Measurements from ENCODE around the gene TBC1D23.
"Not testable (repeated sequence)": the region's sequence is repeated elsewhere in the genome, so short reads cannot be mapped to it uniquely, and the experiment has no call there.

Gene TBC1D23

DNA sequence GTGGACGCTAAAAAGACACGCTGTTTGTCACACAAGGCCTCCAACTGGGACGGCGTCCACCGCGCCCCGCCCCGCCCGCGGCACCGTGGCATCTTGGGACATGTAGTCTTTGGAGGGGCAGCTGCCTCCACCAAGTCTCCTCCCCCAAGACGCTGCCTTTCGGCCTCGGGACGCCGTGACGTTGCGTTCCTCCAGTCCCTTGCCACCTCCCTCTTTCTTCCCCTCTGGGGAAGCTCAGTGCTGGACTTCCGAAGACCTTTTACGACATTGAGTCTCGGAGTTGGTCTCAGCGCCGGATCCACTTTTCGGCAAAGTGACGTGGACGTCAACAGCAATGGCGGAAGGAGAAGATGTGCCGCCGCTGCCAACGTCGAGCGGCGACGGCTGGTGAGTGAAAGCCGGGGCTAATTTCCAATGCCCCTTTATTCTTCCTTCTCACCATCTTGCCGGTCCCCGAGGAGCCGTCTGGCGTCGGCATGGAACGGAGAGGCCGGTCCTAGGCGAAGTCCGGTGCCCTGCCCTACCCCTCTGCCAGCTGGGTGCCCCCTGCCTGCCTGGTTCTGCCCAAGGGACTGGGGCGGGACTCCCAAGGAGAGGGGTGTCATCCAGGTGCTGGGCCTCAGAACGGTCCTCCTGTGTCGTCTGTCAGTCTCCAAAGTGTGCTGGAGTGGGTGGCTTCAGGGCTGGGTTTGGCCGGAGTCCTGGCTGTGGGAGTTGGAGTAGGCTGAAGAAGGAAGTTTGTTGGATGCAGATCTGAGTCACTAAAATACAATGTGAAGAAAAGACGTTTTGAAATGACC, at the start of gene TBC1D23:
TSS of gene TBC1D23 (plus strand) at position 308 of the 800 bp plus-strand sequence. CDS start at position 335, 27 bp downstream.
- Mint-ChIP-seq H3K27me3 (no peaks in the 10 kb centered on the region), H3K4me3 (peak within 1 kb of the TSS; percentile 93 to 97), H3K27ac (peak within 1 kb of the TSS; percentile 100), H3K9me3 (no peaks in the 10 kb centered on the region), H3K4me1 (peaks cover 27 to 48% of the 10 kb centered on the region in 2 donors), H3K36me3 (peaks cover 0 to 3% of the 10 kb centered on the region in 2 donors)
- ATAC-seq (replicated peaks), result peak; percentile 99 to 100
- DNase-seq, result peak; percentile 99

DNA sequence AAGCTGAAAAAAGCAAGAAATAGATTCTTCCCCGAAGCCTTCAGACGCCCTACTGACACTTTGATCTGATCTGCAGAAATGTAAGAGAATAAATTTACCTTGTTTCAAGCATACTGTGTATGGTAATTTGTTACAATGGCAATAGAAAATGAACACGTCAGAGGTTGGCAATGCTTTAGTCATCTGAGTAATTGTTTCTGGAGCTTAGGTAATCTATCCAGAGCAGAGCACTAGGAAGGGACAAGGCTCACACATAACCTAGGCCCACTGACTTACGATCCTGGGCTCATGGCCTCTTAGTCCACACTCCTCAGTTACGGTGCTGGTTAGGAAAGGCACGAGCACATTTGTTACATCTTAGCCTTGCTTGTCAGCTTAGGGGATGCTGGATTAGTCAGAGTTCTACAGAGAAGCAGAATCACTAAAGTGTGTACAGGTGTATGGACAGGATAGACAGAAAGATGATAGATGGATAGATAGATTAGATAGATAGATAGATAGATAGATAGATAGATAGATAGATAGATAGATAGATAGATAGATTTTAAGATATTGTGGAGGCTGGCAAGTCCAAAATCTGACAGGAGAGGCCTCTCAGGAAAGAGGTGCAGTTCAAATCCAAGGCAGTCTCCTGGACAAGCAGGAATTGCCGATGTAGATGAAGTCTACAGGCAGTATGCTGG, 46.8 kb upstream of the TBC1D23 start:
- no peak for ATAC-seq (replicated peaks)
- Mint-ChIP-seq H3K4me3 (no peak overlapping the region), H3K9me3 (peaks cover 2 to 4% of the 10 kb centered on the region in 2 donors), H3K27me3 (peaks cover 0 to 3% of the 10 kb centered on the region in 2 donors), H3K4me1 (peaks cover 7 to 11% of the 10 kb centered on the region in 2 donors), H3K27ac (no peak overlapping the region), H3K36me3 (peaks cover 0 to 4% of the 10 kb centered on the region in 2 donors)
- DNase-seq, result no peak

DNA sequence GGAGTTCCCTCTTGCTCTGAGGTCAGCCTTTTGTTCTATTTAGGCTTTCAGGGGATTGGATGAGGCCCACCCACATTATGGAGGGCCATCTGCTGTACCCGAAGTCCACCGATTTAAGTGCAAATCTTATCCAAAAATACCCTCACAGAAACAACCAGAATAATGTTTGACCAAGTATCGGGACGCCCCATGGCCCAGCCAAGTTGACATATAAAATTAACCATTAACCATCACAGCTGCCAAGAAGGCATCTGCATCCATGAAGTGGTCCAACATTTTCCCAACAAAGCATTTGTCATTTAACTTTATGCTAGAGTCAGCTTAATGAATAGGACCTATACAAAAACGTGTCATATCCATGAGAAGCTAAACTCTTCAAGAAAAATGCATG, 46.2 kb upstream of the TBC1D23 start:
- no peak overlapping the region for H3K4me3 Mint-ChIP-seq
- H3K27me3 Mint-ChIP-seq, result peaks cover 0 to 3% of the 10 kb centered on the region in 2 donors
- DNase-seq (no peak), ATAC-seq (replicated peaks) (no peak)
- H3K36me3 Mint-ChIP-seq, result peaks cover 0 to 4% of the 10 kb centered on the region in 2 donors
- H3K27ac Mint-ChIP-seq, result no peak overlapping the region
- H3K9me3 Mint-ChIP-seq, result peaks cover 5 to 8% of the 10 kb centered on the region in 2 donors
- peaks cover 7 to 11% of the 10 kb centered on the region in 2 donors for H3K4me1 Mint-ChIP-seq

DNA sequence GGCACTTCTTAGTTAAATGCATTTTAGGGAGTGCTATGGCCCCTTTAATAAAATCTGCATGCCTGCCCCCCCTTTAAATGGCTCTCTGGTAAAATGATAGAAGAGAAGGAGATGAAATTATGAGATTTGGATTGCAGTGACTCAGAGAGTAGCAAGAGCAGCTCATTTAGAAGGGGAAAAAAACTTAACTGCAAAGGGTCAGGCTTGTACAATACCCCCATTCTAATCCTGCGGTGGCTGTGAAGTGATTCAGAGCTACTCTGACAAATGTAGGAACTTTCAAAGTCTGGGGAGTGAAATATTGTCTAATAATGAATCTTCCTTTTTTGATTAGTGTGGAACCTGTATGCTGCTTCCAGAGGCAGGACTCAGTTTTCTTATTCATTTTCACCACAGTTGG, 44.1 kb upstream of the TBC1D23 start:
- H3K36me3 Mint-ChIP-seq, result peaks cover 0 to 4% of the 10 kb centered on the region in 2 donors

DNA sequence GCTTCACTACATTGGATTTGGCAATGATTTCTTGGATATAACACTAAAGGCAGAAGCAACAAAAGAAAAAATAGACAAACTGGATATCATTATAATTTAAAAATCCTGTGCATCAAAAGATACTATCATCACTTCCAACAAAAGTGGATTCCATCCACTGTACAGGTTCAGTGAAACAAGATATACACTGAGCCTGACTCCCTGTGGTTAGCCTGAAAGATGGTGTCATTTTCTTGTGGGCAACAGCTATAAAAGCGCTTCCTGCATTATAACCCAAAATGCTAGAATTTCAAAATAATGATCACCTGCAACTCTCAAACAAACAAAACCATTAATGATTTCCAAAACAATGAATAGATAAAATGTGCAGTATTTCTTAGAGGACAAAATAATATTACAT, 39.6 kb upstream of the TBC1D23 start:
- Mint-ChIP-seq H3K27me3 (peaks cover 0 to 3% of the 10 kb centered on the region in 2 donors), H3K27ac (no peak overlapping the region), H3K4me3 (no peak overlapping the region), H3K9me3 (peaks cover 8 to 10% of the 10 kb centered on the region in 2 donors), H3K4me1 (no peaks in the 10 kb centered on the region), H3K36me3 (peaks cover 0 to 4% of the 10 kb centered on the region in 2 donors)
- DNase-seq (no peak), ATAC-seq (replicated peaks) (no peak)

More for the DNA sequence above, 44.1 kb upstream of the TBC1D23 start:
- H3K4me1 Mint-ChIP-seq, result no peaks in the 10 kb centered on the region
- H3K4me3 Mint-ChIP-seq, result no peak overlapping the region
- no peak for DNase-seq
- peaks cover 0 to 3% of the 10 kb centered on the region in 2 donors for H3K27me3 Mint-ChIP-seq
- peaks cover 8% of the 10 kb centered on the region in 2 donors for H3K9me3 Mint-ChIP-seq
- H3K27ac Mint-ChIP-seq, result no peak overlapping the region
- ATAC-seq (replicated peaks), result no peak

DNA sequence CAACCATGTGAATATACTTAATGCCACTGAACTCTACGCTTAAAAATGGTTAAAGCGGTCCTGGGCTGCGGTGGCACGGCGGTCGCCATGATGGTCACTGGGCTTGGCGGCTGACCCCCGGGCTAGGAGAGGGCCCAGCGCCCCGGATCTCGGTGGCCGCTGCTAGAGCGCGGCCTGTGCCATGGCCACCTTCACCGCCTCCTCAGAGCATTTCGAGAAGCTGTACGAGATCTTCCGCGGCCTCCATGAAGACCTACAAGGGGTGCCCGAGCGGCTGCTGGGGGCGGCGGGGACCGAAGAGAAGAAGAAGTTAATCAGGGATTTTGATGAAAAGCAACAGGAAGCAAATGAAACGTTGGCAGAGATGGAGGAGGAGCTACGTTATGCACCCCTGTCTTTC, 35.6 kb upstream of the TBC1D23 start:
- DNase-seq, result no peak
- no peak for ATAC-seq (replicated peaks)
- H3K9me3 Mint-ChIP-seq, result peaks cover 4 to 5% of the 10 kb centered on the region in 2 donors
- no peaks in the 10 kb centered on the region for H3K36me3 Mint-ChIP-seq
- H3K4me3 Mint-ChIP-seq, result no peak overlapping the region
- H3K27ac Mint-ChIP-seq, result no peak overlapping the region
- H3K4me1 Mint-ChIP-seq, result no peaks in the 10 kb centered on the region
- peaks cover 0 to 4% of the 10 kb centered on the region in 2 donors for H3K27me3 Mint-ChIP-seq

DNA sequence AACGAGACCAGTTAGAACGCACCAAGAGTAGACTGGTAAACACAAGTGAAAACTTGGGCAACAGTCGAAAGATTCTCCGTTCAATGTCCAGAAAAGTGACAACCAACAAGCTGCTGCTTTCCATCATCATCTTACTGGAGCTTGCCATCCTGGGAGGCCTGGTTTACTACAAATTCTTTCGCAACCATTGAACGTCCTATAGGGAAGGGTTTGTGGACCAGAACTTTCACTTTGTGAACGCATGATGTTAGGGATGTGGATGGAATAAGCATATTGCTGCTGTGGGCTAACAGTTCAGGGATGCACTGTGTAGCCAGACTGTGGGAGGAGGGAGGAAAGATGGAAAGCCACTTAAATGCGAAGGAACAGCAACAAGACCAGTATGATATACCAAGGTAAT, 34.9 kb upstream of the TBC1D23 start:
- Mint-ChIP-seq H3K4me3 (no peak overlapping the region), H3K36me3 (no peaks in the 10 kb centered on the region), H3K27me3 (peaks cover 0 to 4% of the 10 kb centered on the region in 2 donors), H3K27ac (no peak overlapping the region), H3K9me3 (peaks cover 2 to 4% of the 10 kb centered on the region in 2 donors), H3K4me1 (no peaks in the 10 kb centered on the region)
- ATAC-seq (replicated peaks) (no peak), DNase-seq (no peak)

DNA sequence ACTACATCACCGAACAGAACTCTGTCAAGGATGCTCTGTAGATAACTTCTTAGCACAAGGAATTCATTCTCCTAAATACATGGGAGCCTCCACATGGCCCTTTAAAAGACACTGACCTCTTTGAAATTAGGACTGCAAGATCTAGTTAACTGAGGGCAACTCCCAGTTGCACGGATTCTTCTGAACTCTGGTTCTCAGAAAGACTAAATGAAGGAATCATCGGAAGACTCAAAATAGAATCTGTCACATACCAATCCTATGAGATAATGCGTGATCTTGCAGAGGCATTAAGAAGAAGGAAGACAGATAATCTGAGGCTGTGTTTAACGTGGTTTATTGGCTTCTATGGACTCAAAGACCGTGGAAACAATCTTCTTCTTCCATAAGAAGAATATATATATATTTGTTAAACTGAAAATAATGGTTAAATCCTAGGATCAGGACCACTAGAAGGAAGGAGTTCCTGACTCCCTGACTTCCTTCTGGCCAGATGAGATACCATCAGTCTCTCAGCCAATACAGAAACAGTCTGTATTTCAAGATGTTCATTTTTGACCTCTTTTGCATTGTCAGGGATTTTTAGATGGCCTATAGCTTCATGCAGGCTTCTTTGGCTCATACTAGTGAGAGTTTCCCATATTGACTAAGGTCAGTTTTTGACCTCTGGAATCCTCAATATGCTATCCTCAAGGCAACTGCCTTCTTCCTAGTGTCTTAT, 33.9 kb upstream of the TBC1D23 start:
- Mint-ChIP-seq H3K27ac (no peak overlapping the region), H3K27me3 (peaks cover 0 to 4% of the 10 kb centered on the region in 2 donors), H3K9me3 (peaks cover 2 to 4% of the 10 kb centered on the region in 2 donors), H3K4me3 (no peak overlapping the region), H3K4me1 (no peaks in the 10 kb centered on the region), H3K36me3 (no peaks in the 10 kb centered on the region)
- no peak for ATAC-seq (replicated peaks)
- DNase-seq, result no peak

DNA sequence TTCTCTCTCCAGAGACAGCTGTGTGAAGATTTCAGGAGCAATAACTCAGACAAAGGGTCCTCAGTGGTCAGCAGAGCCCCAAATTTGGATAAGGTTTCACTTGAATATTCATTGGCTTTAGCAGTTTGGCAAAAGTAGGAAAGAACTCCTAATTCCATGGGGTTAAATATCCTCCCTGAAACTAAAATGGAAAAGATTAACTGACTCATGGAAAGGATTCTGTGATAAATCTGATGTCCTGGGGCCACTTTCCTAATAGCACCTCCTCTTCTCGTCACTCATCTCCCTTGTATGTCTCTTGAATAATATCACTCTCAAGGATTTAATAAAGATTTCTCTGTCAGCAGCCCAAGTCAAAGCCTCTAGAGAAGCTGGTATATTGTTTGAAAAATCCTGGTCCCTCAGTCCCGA, 33.3 kb upstream of the TBC1D23 start:
- H3K9me3 Mint-ChIP-seq, result peaks cover 2 to 4% of the 10 kb centered on the region in 2 donors
- peaks cover 0 to 4% of the 10 kb centered on the region in 2 donors for H3K27me3 Mint-ChIP-seq
- ATAC-seq (replicated peaks) (no peak), DNase-seq (no peak)
- H3K36me3 Mint-ChIP-seq, result no peaks in the 10 kb centered on the region
- H3K27ac Mint-ChIP-seq, result no peak overlapping the region
- H3K4me1 Mint-ChIP-seq, result no peaks in the 10 kb centered on the region
- no peak overlapping the region for H3K4me3 Mint-ChIP-seq

DNA sequence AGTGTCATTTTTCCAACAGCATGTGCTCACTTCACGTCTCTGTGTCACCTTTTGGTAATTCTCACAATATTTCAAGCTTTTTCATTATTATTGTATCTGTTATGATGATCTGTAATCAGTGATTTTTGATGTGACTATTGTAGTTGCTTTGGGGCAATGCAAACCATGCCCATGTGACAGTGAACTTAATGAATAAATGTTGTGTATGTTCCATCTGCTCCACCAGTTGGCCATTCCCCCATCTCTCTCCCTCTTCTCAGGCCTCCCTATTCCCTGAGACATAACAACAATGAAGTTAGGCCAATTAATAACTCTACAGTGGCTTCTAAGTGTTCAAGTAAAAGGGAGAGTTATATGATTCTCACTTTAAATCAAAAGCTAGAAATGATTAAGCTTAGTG, 32.5 kb upstream of the TBC1D23 start:
- no peak overlapping the region for H3K27ac Mint-ChIP-seq
- H3K27me3 Mint-ChIP-seq, result peaks cover 0 to 4% of the 10 kb centered on the region in 2 donors
- no peaks in the 10 kb centered on the region for H3K4me1 Mint-ChIP-seq
- no peak for ATAC-seq (replicated peaks)
- H3K9me3 Mint-ChIP-seq, result peaks cover 2 to 4% of the 10 kb centered on the region in 2 donors
- no peak overlapping the region for H3K4me3 Mint-ChIP-seq
- DNase-seq, result no peak
- no peaks in the 10 kb centered on the region for H3K36me3 Mint-ChIP-seq

DNA sequence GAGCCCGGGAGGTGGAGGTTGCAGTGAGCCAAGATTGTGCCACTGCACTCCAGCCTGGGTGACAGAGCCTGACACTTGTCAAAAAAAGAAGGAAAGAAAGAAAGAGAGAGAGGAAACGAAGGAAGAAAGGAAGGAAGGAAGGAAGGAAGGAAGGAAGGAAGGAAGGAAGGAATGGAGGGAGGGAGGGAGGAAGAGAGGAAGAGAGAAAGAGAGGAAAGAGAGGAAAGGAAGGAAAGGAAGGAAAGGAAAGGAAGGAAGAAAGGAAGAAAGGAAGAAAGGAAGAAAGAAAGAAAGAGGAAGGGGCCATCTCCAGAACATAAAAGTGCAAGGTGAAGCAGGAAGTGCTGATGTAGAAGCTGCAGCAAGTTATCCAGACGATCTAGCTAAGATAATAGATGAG, 31.6 kb upstream of the TBC1D23 start:
- not testable (repeated sequence) for H3K27ac Mint-ChIP-seq; H3K4me3 Mint-ChIP-seq; ATAC-seq (replicated peaks); H3K9me3 Mint-ChIP-seq; H3K4me1 Mint-ChIP-seq; H3K27me3 Mint-ChIP-seq; DNase-seq; H3K36me3 Mint-ChIP-seq

DNA sequence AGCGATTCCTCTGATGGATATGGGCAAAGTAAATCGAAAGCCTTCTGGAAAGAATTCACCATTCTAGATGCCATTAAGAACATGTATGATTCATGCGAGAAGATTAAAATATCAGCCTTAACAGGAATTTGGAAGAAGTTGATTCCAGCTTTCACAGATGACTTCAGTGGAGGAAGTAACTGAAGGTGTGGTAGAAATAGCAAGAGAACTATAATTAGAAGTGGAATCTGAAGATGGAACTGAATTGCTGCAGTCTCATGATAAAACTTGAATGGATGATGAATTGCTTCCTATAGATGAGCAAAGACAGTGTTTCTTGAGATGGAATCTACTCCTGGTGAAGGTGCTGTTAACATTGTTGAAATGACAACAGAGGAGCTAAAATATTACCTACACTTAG, 30.1 kb upstream of the TBC1D23 start:
- H3K9me3 Mint-ChIP-seq, result peaks cover 0 to 4% of the 10 kb centered on the region in 2 donors
- ATAC-seq (replicated peaks) (no peak), DNase-seq (no peak)
- H3K36me3 Mint-ChIP-seq, result no peaks in the 10 kb centered on the region
- no peaks in the 10 kb centered on the region for H3K4me1 Mint-ChIP-seq
- no peak overlapping the region for H3K4me3 Mint-ChIP-seq
- H3K27ac Mint-ChIP-seq, result no peak overlapping the region
- H3K27me3 Mint-ChIP-seq, result peaks cover 0 to 4% of the 10 kb centered on the region in 2 donors

DNA sequence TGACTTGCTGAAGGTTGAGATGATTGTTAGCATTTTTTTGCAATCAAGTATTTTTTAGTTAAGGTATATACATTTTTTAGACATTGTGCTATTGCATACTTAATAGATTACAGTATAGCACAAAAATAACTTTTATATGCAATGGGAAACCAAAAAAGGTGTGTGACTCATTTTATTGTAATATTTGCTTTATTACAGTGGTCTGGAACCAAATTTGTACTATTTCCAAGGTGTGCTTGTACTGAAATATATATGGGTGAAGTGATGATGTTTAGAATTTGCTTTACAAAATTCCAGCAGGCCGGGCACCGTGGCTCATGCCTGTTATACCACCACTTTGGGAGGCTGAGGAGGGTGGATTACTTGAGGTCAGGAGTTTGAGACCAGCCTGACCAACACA, 29.1 kb upstream of the TBC1D23 start:
- peaks cover 0 to 4% of the 10 kb centered on the region in 2 donors for H3K9me3 Mint-ChIP-seq
- H3K36me3 Mint-ChIP-seq, result no peaks in the 10 kb centered on the region
- DNase-seq, result no peak
- peaks cover 0 to 4% of the 10 kb centered on the region in 2 donors for H3K27me3 Mint-ChIP-seq
- ATAC-seq (replicated peaks), result no peak
- no peak overlapping the region for H3K4me3 Mint-ChIP-seq
- H3K27ac Mint-ChIP-seq, result no peak overlapping the region
- H3K4me1 Mint-ChIP-seq, result no peaks in the 10 kb centered on the region

DNA sequence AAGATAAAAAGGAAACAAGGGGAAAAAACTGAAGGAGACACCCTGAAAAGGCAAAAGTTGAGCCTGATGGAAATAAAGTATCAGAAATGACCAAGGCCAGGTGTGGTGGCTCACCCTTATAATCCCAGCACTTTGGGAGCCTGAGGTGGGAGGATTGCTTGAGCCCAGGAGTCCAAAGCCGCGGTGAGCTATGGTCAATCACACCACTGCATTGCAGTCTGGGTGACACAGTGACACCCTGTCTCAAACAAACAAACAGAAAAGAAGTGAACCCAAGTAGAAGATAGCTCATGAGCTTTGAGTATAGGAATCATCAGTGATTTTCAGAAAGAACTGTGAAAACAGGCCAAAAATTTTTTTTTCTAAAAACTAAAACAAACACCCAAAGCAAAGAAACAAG, 26.4 kb upstream of the TBC1D23 start:
- Mint-ChIP-seq H3K4me3 (no peak overlapping the region), H3K36me3 (no peaks in the 10 kb centered on the region), H3K27ac (no peak overlapping the region), H3K4me1 (no peaks in the 10 kb centered on the region), H3K27me3 (no peaks in the 10 kb centered on the region), H3K9me3 (peaks cover 3 to 5% of the 10 kb centered on the region in 2 donors)
- no peak for ATAC-seq (replicated peaks)
- no peak for DNase-seq

All from stimulated activated naive B cell treated with anti-CD40 and anti-IgM and Interleukin-4, amounts not matched to agents 10 μg/mL and 1 μg/mL and 100 μg/mL, for 72 hours (primary cell).